Endothelial cell of umbilical vein (primary cell): Measurements from ENCODE around the gene CLIC1. TPM values are rescaled to one million over a fixed set of nuclear protein-coding genes. Genes with fewer than 3 reads are reported as not detected.

ENCODE experiments used
- BruUV-seq: library from RNA; stranded (reverse); fragments of 400-500 nt; replicated peaks from 2 replicates; lab custom pipeline; 2021; lab: Mats Ljungman, UMichigan
- CTCF ChIA-PET: fragments of 300-600, 350-600 bp; sonication (Branson Sonifier 250); formaldehyde crosslinking; loops from one replicate; lab custom pipeline; 2021; ENCODE audit warnings: antibody characterized with exemption, inconsistent platforms; lab: Charles Lee
- POLR2A ChIA-PET: fragments of 300-600, 350-600 bp; sonication (Branson Sonifier 250); formaldehyde crosslinking; loops from one replicate; lab custom pipeline; 2021; ENCODE audit warnings: antibody characterized with exemption, inconsistent platforms; lab: Charles Lee
- DNase-seq: peaks from one replicate; pipeline ENCODE4 v3.0.0-alpha.2; 2011; ENCODE audit warnings: low read depth, low spot score
- FAIRE-seq: peaks from 2 replicates; lab custom pipeline; 2011; peaks lifted over from hg19 to GRCh38; lab: Jason Lieb, UNC
- H2AFZ ChIP-seq: 2 replicates; pipeline ENCODE4 v1.6.0; 2012; ENCODE audit warnings: low read depth, low read length, control low read depth, inconsistent platforms
- H3K27ac ChIP-seq: 2 replicates; pipeline ENCODE4 v1.5.1; 2011; ENCODE audit warnings: low read depth, mild to moderate bottlenecking, control low read depth, low read length, moderate library complexity; ENCODE audit not compliant: insufficient read depth
- H3K27me3 ChIP-seq, 2 experiments: 2 replicates each; pipeline versions ENCODE4 v1.6.0 to v1.6.1; 2011; ENCODE audit warnings: low read length in 2 of 2, mixed read lengths in 1 of 2; ENCODE audit not compliant: control insufficient read depth in 2 of 2, insufficient read depth in 2 of 2
- H3K36me3 ChIP-seq, 2 experiments: 2 replicates in 1 of 2; 3 replicates in 1 of 2; pipeline ENCODE4 v1.5.1; 2011; ENCODE audit warnings: low read length in 2 of 2, mild to moderate bottlenecking in 1 of 2, moderate library complexity in 1 of 2; ENCODE audit not compliant: control insufficient read depth in 2 of 2, insufficient read depth in 2 of 2; ENCODE audit errors: extremely low read depth in 1 of 2
- H3K4me1 ChIP-seq: 3 replicates; pipeline ENCODE4 v1.5.1; 2011; ENCODE audit warnings: mild to moderate bottlenecking, low read length; ENCODE audit not compliant: control insufficient read depth, insufficient read depth; ENCODE audit errors: extremely low read depth
- H3K4me2 ChIP-seq: 2 replicates; pipeline ENCODE4 v1.6.1; 2011; ENCODE audit warnings: low read length, control low read depth, mixed read lengths; ENCODE audit not compliant: insufficient read depth
- H3K4me3 ChIP-seq, 3 experiments: fragments of 200-600 bp in 1 of 3; sonication (generic), shearing (Covaris generic) in 1 of 3; replicated peaks in 1 of 3; 2 replicates each; pipeline ENCODE4 v1.5.1; 2011 to 2016; ENCODE audit warnings: control low read depth in 3 of 3, low read length in 3 of 3, mild to moderate bottlenecking in 2 of 3, inconsistent platforms in 1 of 3, low read depth in 1 of 3, moderate library complexity in 1 of 3; ENCODE audit not compliant: insufficient read depth in 1 of 3
- H3K79me2 ChIP-seq: 2 replicates; pipeline ENCODE4 v1.6.0; 2012; ENCODE audit warnings: low read length, inconsistent platforms; ENCODE audit not compliant: control insufficient read depth, insufficient read depth
- H3K9ac ChIP-seq: replicated peaks from 2 replicates; pipeline ENCODE3; 2011; ENCODE audit warnings: low read length, control low read depth; ENCODE audit not compliant: insufficient read depth; ENCODE audit errors: extremely low read depth
- H3K9me1 ChIP-seq: replicated peaks from 3 replicates; pipeline ENCODE4 v1.6.0; 2011; ENCODE audit warnings: mild to moderate bottlenecking, low read length; ENCODE audit not compliant: control insufficient read depth, insufficient read depth; ENCODE audit errors: extremely low read depth
- H3K9me3 ChIP-seq: replicated peaks from 2 replicates; pipeline ENCODE4 v1.5.1; 2012; ENCODE audit warnings: low read length, inconsistent platforms; ENCODE audit not compliant: control insufficient read depth, insufficient read depth
- H4K20me1 ChIP-seq: replicated peaks from 2 replicates; pipeline ENCODE3; 2011; ENCODE audit warnings: mild to moderate bottlenecking, low read length; ENCODE audit not compliant: control insufficient read depth, insufficient read depth; ENCODE audit errors: extremely low read depth
- EZH2 ChIP-seq: IDR thresholded peaks from 2 replicates; pipeline ENCODE4 v1.6.1; 2012; ENCODE audit warnings: borderline replicate concordance, low read depth, mild to moderate bottlenecking, moderate library complexity, low read length, inconsistent platforms; ENCODE audit not compliant: severe bottlenecking
- FOS ChIP-seq: IDR thresholded peaks from 2 replicates; pipeline ENCODE4 v1.6.1; 2011; ENCODE audit warnings: mild to moderate bottlenecking, low read length, moderate library complexity, borderline replicate concordance; ENCODE audit not compliant: insufficient read depth
- GATA2 ChIP-seq: IDR thresholded peaks from 2 replicates; pipeline ENCODE4 v1.7.0; 2011; ENCODE audit warnings: low read depth, mild to moderate bottlenecking, moderate library complexity, mixed read lengths, low read length; ENCODE audit not compliant: insufficient read length, insufficient read depth
- JUN ChIP-seq: IDR thresholded peaks from 2 replicates; pipeline ENCODE4 v1.6.1; 2011; ENCODE audit warnings: borderline replicate concordance, low read depth; ENCODE audit not compliant: insufficient read length, insufficient read depth
- MYC ChIP-seq: IDR thresholded peaks from one replicate; pipeline ENCODE4 v1.6.1; 2011; ENCODE audit warnings: mild to moderate bottlenecking, low read depth, low read length
- POLR2A ChIP-seq: IDR thresholded peaks from 2 replicates; pipeline ENCODE4 v1.6.1; 2012; ENCODE audit warnings: low read depth, mild to moderate bottlenecking, control low read depth, low read length
- POLR2AphosphoS5 ChIP-seq: IDR thresholded peaks from 2 replicates; pipeline ENCODE4 v1.6.1; 2012; ENCODE audit warnings: low read depth, mild to moderate bottlenecking, control low read depth, low read length, moderate library complexity; ENCODE audit not compliant: insufficient read depth
- dilution Hi-C: fragments of 300-500 bp; cut with MboI; formaldehyde crosslinking; loops from one replicate; pipeline ENCODE4 v1.15.0; 2019; ENCODE audit warnings: low sequenced_read_pairs; ENCODE audit not compliant: extremely low pct_ligation_motif_present
- intact Hi-C: fragments of 100-400 bp; cut with micrococcal nuclease; formaldehyde crosslinking; loops from one replicate; pipeline ENCODE4 v1.10.0; 2022
- polyA plus RNA-seq, 4 experiments: library from polyadenylated mRNA; depleted of rRNA in 3 of 4; stranded (reverse) in 3 of 4; unstranded in 1 of 4; fragments of >200 nt; gene quantifications; 2 replicates each; pipeline versions ENCODE4 v1.2.1 to v1.2.3, GENCODE V29; 2011 to 2012; ENCODE audit warnings: missing spikeins in 1 of 4
- total RNA-seq: library from RNA; stranded (reverse); gene quantifications from 2 replicates; pipeline ENCODE4 v1.2.3, GENCODE V29; 2021
- TF ChIP-seq, protein P1 (sequence below), 2 donors: IDR thresholded peaks; 1 replicate in 1 of 2; 2 replicates in 1 of 2; pipeline ENCODE4 v1.5.1; 2011; ENCODE audit warnings: low read length in 2 of 2, mild to moderate bottlenecking in 2 of 2, moderate library complexity in 2 of 2, control low read depth in 1 of 2, inconsistent platforms in 1 of 2, low read depth in 1 of 2; ENCODE audit not compliant: insufficient read depth in 1 of 2; ENCODE audit errors: extremely low read depth in 1 of 2
- TF ChIP-seq, protein P2 (sequence below): IDR thresholded peaks from 2 replicates; pipeline ENCODE4 v1.6.1; 2011; ENCODE audit not compliant: insufficient read depth, insufficient read length

The CLIC1 gene
- total and polyA plus RNA-seq, 2 donors (not counting 3 experiments of a cell fraction or from before 2014, with no cell fraction given), result 543 to 578 TPM

DNA sequence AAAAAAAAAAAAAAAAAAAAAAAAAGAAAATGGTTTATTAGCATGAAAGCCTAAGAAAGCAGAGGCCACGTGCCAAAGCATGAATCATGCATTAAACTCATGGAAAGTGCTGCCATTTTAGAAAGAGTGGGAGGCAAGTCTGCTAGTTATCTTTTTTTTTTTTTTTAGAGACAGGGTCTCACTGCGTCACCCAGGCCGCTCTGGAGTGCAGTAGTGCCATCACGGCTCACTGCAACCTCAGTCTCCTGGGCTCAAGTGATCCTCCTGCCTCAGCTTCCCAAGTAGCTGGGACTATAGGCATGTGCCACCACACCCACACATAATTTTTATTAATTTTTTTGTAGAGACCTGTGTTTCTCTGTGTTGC lies 35.6 kb upstream of the CLIC1 start:
- no peak overlapping the region for H3K27ac ChIP-seq
- intact Hi-C loops (loop anchor here (1.0 to 5.0 kb wide), 4 partner anchors 23 to 225 kb away; partner anchors contain the start of genes ATP6V1G2, NELFE, NFKBIL1 and SKIC2), dilution Hi-C loops (no loop called here)
- no peak for FAIRE-seq
- H3K9me1 ChIP-seq, result no peaks in the 10 kb centered on the region
- no peaks in the 10 kb centered on the region for H3K27me3 ChIP-seq
- no peaks in the 10 kb centered on the region for H4K20me1 ChIP-seq
- no peak overlapping the region for H3K4me3 ChIP-seq
- POLR2A ChIA-PET, result interaction anchor here (0.6 to 0.7 kb wide), 2 partner anchors 15 to 37 kb away, joined by 4 to 6 read pairs; no protein-coding TSS in a partner anchor
- H3K4me2 ChIP-seq, result no peak overlapping the region
- H3K9me3 ChIP-seq, result no peaks in the 10 kb centered on the region
- no peak overlapping the region for H2AFZ ChIP-seq
- no peak for DNase-seq
- no peak overlapping the region for H3K9ac ChIP-seq
- no peak for TF ChIP-seq FOS
- TF ChIP-seq, protein P1, sequence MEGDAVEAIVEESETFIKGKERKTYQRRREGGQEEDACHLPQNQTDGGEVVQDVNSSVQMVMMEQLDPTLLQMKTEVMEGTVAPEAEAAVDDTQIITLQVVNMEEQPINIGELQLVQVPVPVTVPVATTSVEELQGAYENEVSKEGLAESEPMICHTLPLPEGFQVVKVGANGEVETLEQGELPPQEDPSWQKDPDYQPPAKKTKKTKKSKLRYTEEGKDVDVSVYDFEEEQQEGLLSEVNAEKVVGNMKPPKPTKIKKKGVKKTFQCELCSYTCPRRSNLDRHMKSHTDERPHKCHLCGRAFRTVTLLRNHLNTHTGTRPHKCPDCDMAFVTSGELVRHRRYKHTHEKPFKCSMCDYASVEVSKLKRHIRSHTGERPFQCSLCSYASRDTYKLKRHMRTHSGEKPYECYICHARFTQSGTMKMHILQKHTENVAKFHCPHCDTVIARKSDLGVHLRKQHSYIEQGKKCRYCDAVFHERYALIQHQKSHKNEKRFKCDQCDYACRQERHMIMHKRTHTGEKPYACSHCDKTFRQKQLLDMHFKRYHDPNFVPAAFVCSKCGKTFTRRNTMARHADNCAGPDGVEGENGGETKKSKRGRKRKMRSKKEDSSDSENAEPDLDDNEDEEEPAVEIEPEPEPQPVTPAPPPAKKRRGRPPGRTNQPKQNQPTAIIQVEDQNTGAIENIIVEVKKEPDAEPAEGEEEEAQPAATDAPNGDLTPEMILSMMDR (IDR thresholded peaks at IDR 0.05; ENCODE audit: extremely low read depth in 1 of 2, insufficient read depth in 1 of 2, low read depth in 1 of 2, low read length in 2 of 2), result no peak
- TF ChIP-seq, protein P2, sequence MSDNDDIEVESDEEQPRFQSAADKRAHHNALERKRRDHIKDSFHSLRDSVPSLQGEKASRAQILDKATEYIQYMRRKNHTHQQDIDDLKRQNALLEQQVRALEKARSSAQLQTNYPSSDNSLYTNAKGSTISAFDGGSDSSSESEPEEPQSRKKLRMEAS, result no peak
- no peak for TF ChIP-seq EZH2
- no peak for TF ChIP-seq JUN
- TF ChIP-seq POLR2AphosphoS5, result no peak
- no peak for TF ChIP-seq POLR2A
- TF ChIP-seq GATA2, result no peak
- no peak for TF ChIP-seq MYC
- H3K4me1 ChIP-seq, result peaks cover 2% of the 10 kb centered on the region
- CTCF ChIA-PET, result interaction anchor here (1.2 to 6.6 kb wide), 12 partner anchors 20 to 180 kb away, joined by 3 to 71 read pairs (median 10); partner anchors contain the start of genes DDAH2, HSPA1A, HSPA1L and LSM2
- no TSS peak for BruUV-seq
- H3K36me3 ChIP-seq, result no peaks in the 10 kb centered on the region
- H3K79me2 ChIP-seq, result no peaks in the 10 kb centered on the region
